Measurements from ENCODE around the gene HLCS.

DNA sequence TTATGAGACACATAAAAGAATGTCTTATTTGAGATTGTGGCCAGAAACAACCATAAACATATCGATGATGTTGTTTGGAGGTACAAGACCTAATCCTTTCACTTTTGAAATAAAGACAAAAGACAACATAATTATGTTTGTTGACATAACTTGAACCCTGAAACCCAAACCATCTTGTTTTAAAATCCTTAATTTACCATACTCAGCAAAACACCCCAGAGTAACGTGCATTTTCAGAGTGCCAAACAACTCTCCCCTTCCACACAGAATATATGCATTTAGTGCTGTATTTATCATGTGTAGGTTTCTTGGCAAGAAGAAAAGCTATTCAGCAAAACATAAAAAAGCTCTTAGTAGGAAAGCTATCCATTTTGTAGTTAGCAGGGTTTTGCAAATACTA, 250.1 kb downstream of the HLCS start:
- TF ChIP-seq YY1 (IDR thresholded peaks at IDR 0.05; ENCODE audit: low read depth, low read length) (no peak), ETV6 (conservative IDR thresholded peaks at IDR 0.05 in 1 of 2, IDR thresholded peaks at IDR 0.05 in 1 of 2; ENCODE audit: borderline replicate concordance in 1 of 2, low read depth in 1 of 2) (no peak), NR2C2 (IDR thresholded peaks at IDR 0.05; ENCODE audit: borderline replicate concordance, control insufficient read depth, insufficient read length, low read depth) (no peak), EP300 (IDR thresholded peaks at IDR 0.05; ENCODE audit: borderline replicate concordance in 1 of 2, control insufficient read depth in 1 of 2, low read depth in 2 of 2, low read length in 2 of 2) (no peak), JUNB (IDR thresholded peaks at IDR 0.05) (no peak), FOXK2 (IDR thresholded peaks at IDR 0.05) (no peak), ZNF274 (IDR thresholded peaks at IDR 0.05; ENCODE audit: insufficient read depth, insufficient read length) (no peak), RELA (IDR thresholded peaks at IDR 0.05; ENCODE audit: borderline replicate concordance, partially characterized antibody) (no peak), POU2F2 (IDR thresholded peaks at IDR 0.05; ENCODE audit: borderline replicate concordance, low read depth, low read length) (no peak)
- TF ChIP-seq, protein P1, sequence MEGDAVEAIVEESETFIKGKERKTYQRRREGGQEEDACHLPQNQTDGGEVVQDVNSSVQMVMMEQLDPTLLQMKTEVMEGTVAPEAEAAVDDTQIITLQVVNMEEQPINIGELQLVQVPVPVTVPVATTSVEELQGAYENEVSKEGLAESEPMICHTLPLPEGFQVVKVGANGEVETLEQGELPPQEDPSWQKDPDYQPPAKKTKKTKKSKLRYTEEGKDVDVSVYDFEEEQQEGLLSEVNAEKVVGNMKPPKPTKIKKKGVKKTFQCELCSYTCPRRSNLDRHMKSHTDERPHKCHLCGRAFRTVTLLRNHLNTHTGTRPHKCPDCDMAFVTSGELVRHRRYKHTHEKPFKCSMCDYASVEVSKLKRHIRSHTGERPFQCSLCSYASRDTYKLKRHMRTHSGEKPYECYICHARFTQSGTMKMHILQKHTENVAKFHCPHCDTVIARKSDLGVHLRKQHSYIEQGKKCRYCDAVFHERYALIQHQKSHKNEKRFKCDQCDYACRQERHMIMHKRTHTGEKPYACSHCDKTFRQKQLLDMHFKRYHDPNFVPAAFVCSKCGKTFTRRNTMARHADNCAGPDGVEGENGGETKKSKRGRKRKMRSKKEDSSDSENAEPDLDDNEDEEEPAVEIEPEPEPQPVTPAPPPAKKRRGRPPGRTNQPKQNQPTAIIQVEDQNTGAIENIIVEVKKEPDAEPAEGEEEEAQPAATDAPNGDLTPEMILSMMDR (IDR thresholded peaks at IDR 0.05 in 2 of 3, conservative IDR thresholded peaks at IDR 0.05 in 1 of 3; ENCODE audit: control insufficient read depth in 2 of 3, extremely low read depth in 1 of 3, insufficient read depth in 1 of 3, low read depth in 3 of 3, low read length in 3 of 3): no peak
- TF ChIP-seq, protein P2, sequence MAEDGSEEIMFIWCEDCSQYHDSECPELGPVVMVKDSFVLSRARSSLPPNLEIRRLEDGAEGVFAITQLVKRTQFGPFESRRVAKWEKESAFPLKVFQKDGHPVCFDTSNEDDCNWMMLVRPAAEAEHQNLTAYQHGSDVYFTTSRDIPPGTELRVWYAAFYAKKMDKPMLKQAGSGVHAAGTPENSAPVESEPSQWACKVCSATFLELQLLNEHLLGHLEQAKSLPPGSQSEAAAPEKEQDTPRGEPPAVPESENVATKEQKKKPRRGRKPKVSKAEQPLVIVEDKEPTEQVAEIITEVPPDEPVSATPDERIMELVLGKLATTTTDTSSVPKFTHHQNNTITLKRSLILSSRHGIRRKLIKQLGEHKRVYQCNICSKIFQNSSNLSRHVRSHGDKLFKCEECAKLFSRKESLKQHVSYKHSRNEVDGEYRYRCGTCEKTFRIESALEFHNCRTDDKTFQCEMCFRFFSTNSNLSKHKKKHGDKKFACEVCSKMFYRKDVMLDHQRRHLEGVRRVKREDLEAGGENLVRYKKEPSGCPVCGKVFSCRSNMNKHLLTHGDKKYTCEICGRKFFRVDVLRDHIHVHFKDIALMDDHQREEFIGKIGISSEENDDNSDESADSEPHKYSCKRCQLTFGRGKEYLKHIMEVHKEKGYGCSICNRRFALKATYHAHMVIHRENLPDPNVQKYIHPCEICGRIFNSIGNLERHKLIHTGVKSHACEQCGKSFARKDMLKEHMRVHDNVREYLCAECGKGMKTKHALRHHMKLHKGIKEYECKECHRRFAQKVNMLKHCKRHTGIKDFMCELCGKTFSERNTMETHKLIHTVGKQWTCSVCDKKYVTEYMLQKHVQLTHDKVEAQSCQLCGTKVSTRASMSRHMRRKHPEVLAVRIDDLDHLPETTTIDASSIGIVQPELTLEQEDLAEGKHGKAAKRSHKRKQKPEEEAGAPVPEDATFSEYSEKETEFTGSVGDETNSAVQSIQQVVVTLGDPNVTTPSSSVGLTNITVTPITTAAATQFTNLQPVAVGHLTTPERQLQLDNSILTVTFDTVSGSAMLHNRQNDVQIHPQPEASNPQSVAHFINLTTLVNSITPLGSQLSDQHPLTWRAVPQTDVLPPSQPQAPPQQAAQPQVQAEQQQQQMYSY (CRISPR knock-in tag; IDR thresholded peaks at IDR 0.05): no peak

Measured in GM12878 (cell line).